GM19240 (cell line): ENCODE data around the gene BPIFB4.

Experiments used
- DNase-seq: peaks from one replicate; pipeline ENCODE4 v3.0.0; 2011; ENCODE audit warnings: low spot score; ENCODE audit not compliant: insufficient read length

BPIFB4 gene

GRCh38 chr20:33061658-33062028, 17.8 kb upstream of the BPIFB4 start:
- no peak for DNase-seq

- DNase-seq, result no peak
These were observed 17.2 kb upstream of the BPIFB4 start for GRCh38 chr20:33062105-33062824.

- no peak for DNase-seq
These were observed 16.7 kb upstream of the BPIFB4 start for GRCh38 chr20:33062825-33063149.

GRCh38 chr20:33063271-33063670, 16.2 kb upstream of the BPIFB4 start:
- DNase-seq, result no peak

GRCh38 chr20:33064572-33065287, 14.7 kb upstream of the BPIFB4 start:
- DNase-seq, result no peak

- DNase-seq, result no peak
These were observed 13.7 kb upstream of the BPIFB4 start for GRCh38 chr20:33065785-33066184.

GRCh38 chr20:33067806-33068205, 11.6 kb upstream of the BPIFB4 start:
- no peak for DNase-seq

- DNase-seq, result no peak
These were observed 11.0 kb upstream of the BPIFB4 start for GRCh38 chr20:33068251-33068939.

- DNase-seq, result no peak
These were observed 9.8 kb upstream of the BPIFB4 start for GRCh38 chr20:33069673-33070072.

- DNase-seq, result no peak
These were observed 9.1 kb upstream of the BPIFB4 start for GRCh38 chr20:33070111-33071053.

- no peak for DNase-seq
These were observed 8.2 kb upstream of the BPIFB4 start for GRCh38 chr20:33071198-33071597.

GRCh38 chr20:33072362-33072761, 7.1 kb upstream of the BPIFB4 start:
- DNase-seq, result no peak

GRCh38 chr20:33072813-33073212, 6.6 kb upstream of the BPIFB4 start:
- DNase-seq, result no peak

GRCh38 chr20:33074675-33075074, 4.8 kb upstream of the BPIFB4 start:
- DNase-seq, result no peak

- DNase-seq, result no peak
These were observed 4.2 kb upstream of the BPIFB4 start for GRCh38 chr20:33075281-33075680.

- no peak for DNase-seq
These were observed 2.6 kb upstream of the BPIFB4 start for GRCh38 chr20:33076662-33077372.

- DNase-seq, result no peak
These were observed 2.1 kb downstream of the BPIFB4 start for GRCh38 chr20:33081411-33082154.

- DNase-seq, result no peak
These were observed 3.1 kb downstream of the BPIFB4 start for GRCh38 chr20:33082546-33082945.

- no peak for DNase-seq
These were observed 4.3 kb downstream of the BPIFB4 start for GRCh38 chr20:33083544-33084340.
